Mesothelial cell of epicardium (in vitro differentiated cells): ENCODE results near the gene SCTR. TPM values are rescaled to one million over a fixed set of nuclear protein-coding genes. Genes with fewer than 3 reads are reported as not detected.

ENCODE experiments used
- DNase-seq, 2 experiments: peaks; one replicate each; pipeline ENCODE4 v3.0.0; 2021; ENCODE audit warnings: low spot score in 2 of 2; ENCODE audit not compliant: unreplicated experiment in 2 of 2
- H3K27ac Mint-ChIP-seq: 2 replicates; pipeline ENCODE4 v1.8.0; 2021; ENCODE audit warnings: mixed read lengths
- H3K27me3 Mint-ChIP-seq: 2 replicates; pipeline ENCODE4 v1.8.0; 2021; ENCODE audit warnings: low read depth, mixed read lengths
- H3K36me3 Mint-ChIP-seq: 2 replicates; pipeline ENCODE4 v1.8.0; 2021; ENCODE audit warnings: mixed read lengths
- H3K4me1 Mint-ChIP-seq: 2 replicates; pipeline ENCODE4 v1.8.0; 2021; ENCODE audit warnings: mixed read lengths
- H3K4me3 Mint-ChIP-seq: 2 replicates; pipeline ENCODE4 v1.8.0; 2021; ENCODE audit warnings: mild to moderate bottlenecking, moderate library complexity, mixed read lengths
- H3K9me3 Mint-ChIP-seq: 2 replicates; pipeline ENCODE4 v1.8.0; 2021; ENCODE audit warnings: mixed read lengths
- CTCF ChIP-seq: fragments of 200-600 bp; sonication (generic); IDR thresholded peaks from one replicate; pipeline ENCODE4 v1.5.0; 2021; ENCODE audit warnings: antibody characterized with exemption; ENCODE audit not compliant: unreplicated experiment
- total RNA-seq: library from RNA; stranded (reverse); gene quantifications from 3 replicates; pipeline ENCODE4 v1.2.1, GENCODE V29; 2021

The SCTR gene
- total RNA-seq, 1 donor from 2014 or later = 1.3 TPM

GRCh38 chr2:119536707-119537106 lies 12.4 kb upstream of the SCTR start:
- Mint-ChIP-seq H3K4me3 (no peak overlapping the region), H3K9me3 (peaks cover 36% of the 10 kb centered on the region), H3K27ac (no peak overlapping the region), H3K4me1 (no peaks in the 10 kb centered on the region), H3K27me3 (peaks cover 2% of the 10 kb centered on the region), H3K36me3 (peaks cover 2% of the 10 kb centered on the region)
- TF ChIP-seq CTCF = no peak
- DNase-seq = no peak

DNA sequence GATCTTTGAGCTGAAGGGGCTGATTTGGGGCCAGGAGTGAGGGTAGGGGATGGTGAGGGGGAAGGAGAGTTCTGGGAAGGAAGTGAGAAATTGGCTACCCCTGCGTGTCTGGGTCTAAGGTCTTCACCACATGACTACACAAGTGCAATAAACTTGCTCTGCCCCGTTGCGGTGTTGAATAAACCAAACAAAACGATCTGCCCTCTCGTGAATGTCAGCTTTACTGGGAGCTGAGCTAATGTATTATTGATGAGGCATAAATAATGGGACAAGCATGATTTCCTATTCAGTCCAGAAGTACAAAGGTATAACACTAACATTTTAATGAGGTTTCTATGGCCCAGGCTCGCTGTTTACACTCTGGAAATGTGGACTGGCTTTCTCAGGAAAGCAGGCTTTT lies 11.9 kb upstream of the SCTR start:
- DNase-seq = no peak
- peaks cover 3% of the 10 kb centered on the region for H3K36me3 Mint-ChIP-seq
- no peak for TF ChIP-seq CTCF
- H3K9me3 Mint-ChIP-seq = peaks cover 40% of the 10 kb centered on the region
- no peaks in the 10 kb centered on the region for H3K4me1 Mint-ChIP-seq
- peaks cover 5% of the 10 kb centered on the region for H3K27me3 Mint-ChIP-seq
- H3K27ac Mint-ChIP-seq = no peak overlapping the region
- H3K4me3 Mint-ChIP-seq = no peak overlapping the region

DNA sequence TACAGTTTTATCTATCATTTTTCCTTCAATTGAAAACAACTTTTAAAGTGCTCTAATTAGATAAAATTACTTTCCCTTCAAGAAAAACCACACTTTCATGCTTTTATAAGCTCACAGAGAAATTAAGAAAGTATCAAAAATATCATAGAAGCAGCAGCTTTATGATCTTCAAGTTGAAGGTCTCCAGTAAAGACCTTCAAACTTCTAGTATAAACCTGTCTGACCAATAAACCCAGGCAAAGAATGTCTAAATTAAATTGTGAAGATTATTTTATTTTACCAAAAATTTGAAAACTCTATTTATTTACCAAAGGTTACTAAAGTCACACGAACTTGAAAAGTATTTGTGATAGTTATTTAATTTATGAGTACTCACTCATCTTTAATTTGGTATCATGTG lies 9.3 kb upstream of the SCTR start:
- no peak for TF ChIP-seq CTCF
- Mint-ChIP-seq H3K27ac (no peak overlapping the region), H3K4me1 (peaks cover under 1% of the 10 kb centered on the region), H3K9me3 (peaks cover 38% of the 10 kb centered on the region), H3K36me3 (peaks cover 3% of the 10 kb centered on the region), H3K27me3 (peaks cover 14% of the 10 kb centered on the region), H3K4me3 (no peak overlapping the region)
- no peak for DNase-seq

DNA sequence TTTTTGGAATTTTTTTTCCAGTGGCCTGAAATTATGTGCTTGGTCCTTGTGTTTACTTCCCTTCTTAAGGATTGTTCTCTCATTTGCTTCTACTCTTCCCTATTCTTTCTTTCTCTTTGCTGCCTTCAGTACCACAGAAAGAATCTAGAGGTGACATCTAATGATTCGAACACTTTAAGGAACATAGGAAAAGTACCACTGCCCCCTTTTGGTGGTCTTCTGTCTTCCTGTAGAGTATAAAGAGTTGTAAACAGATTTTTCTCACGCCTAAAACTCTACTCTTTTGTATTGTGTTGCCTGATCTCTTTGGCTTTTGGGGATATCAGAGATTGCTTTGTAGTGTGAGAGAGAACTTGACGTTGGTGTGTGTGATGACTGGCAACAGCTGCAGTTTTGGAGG lies 7.0 kb upstream of the SCTR start:
- DNase-seq = no peak
- H3K4me1 Mint-ChIP-seq = peaks cover 2% of the 10 kb centered on the region
- no peak overlapping the region for H3K27ac Mint-ChIP-seq
- H3K4me3 Mint-ChIP-seq = no peak overlapping the region
- no peak for TF ChIP-seq CTCF
- peaks cover 40% of the 10 kb centered on the region for H3K9me3 Mint-ChIP-seq
- peaks cover 36% of the 10 kb centered on the region for H3K27me3 Mint-ChIP-seq
- H3K36me3 Mint-ChIP-seq = peaks cover 3% of the 10 kb centered on the region

- TF ChIP-seq CTCF = no peak
- peaks cover 64% of the 10 kb centered on the region for H3K27me3 Mint-ChIP-seq
- peaks cover 1% of the 10 kb centered on the region for H3K36me3 Mint-ChIP-seq
- DNase-seq = no peak
- peaks cover 11% of the 10 kb centered on the region for H3K4me1 Mint-ChIP-seq
- no peak overlapping the region for H3K4me3 Mint-ChIP-seq
- H3K27ac Mint-ChIP-seq = no peak overlapping the region
- peaks cover 19% of the 10 kb centered on the region for H3K9me3 Mint-ChIP-seq
Observed at GRCh38 chr2:119527999-119528398, 3.7 kb upstream of the SCTR start.

DNA sequence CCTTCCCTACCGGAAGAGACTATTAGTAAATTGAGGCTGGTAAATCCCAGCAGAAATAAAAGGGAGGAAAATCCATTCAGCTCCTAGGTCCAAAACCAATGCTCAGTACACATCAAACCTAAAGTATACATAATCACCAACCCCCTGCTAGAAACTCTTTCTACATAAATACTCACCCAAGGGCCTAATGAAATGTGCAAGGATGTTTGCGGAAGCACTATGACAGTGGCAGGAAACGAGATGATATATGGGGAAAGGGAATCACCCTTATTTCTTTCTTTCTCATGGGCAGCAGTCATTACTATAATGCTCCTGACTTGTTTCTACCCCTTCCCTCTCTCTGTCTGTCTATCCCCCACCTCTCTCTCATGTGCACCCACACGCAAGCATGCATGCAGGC lies 1.3 kb upstream of the SCTR start:
- TF ChIP-seq CTCF = no peak
- no peak overlapping the region for H3K27ac Mint-ChIP-seq
- H3K36me3 Mint-ChIP-seq = no peaks in the 10 kb centered on the region
- peaks cover 3% of the 10 kb centered on the region for H3K9me3 Mint-ChIP-seq
- peaks cover 81% of the 10 kb centered on the region for H3K27me3 Mint-ChIP-seq
- DNase-seq = no peak
- H3K4me3 Mint-ChIP-seq = no peak overlapping the region
- peaks cover 14% of the 10 kb centered on the region for H3K4me1 Mint-ChIP-seq
